Colonic mucosa (tissue), 4 donors: ENCODE results near the gene ENTPD1. TPM values are rescaled to one million over a fixed set of nuclear protein-coding genes. Genes with fewer than 3 reads are reported as not detected.
"Not testable (repeated sequence)": the region's sequence is repeated elsewhere in the genome, so short reads cannot be mapped to it uniquely, and the experiment has no call there.

Source experiments
- DNase-seq: peaks from one replicate; pipeline ENCODE4 v3.0.0-alpha.2; 2020
- H3K27ac ChIP-seq: fragments of 200-600 bp; one replicate; pipeline ENCODE4 v1.8.0; 2021
- H3K27me3 ChIP-seq: fragments of 200-600 bp; one replicate; pipeline ENCODE4 v1.8.0; 2021
- H3K36me3 ChIP-seq: fragments of 200-600 bp; one replicate; pipeline ENCODE4 v1.8.0; 2021
- H3K4me1 ChIP-seq: fragments of 200-600 bp; one replicate; pipeline ENCODE4 v1.8.0; 2021; ENCODE audit warnings: mild to moderate bottlenecking
- H3K4me3 ChIP-seq: fragments of 200-600 bp; one replicate; pipeline ENCODE4 v1.8.0; 2021
- H3K9ac ChIP-seq, 2 donors: one replicate each; pipeline ENCODE4 v1.7.0; 2013; ENCODE audit warnings: control low read depth in 2 of 2, low read depth in 2 of 2, low read length in 2 of 2
- H3K9me3 ChIP-seq: fragments of 200-600 bp; one replicate; pipeline ENCODE4 v1.8.0; 2021
- CTCF ChIP-seq: fragments of 200-600 bp; IDR thresholded peaks from one replicate; pipeline ENCODE4 v1.8.0; 2022; ENCODE audit warnings: antibody characterized with exemption, mild to moderate bottlenecking
- intact Hi-C: fragments of 100-400 bp; cut with DNase I; formaldehyde crosslinking; loops from one replicate; pipeline ENCODE4 v1.14.1; 2022
- total RNA-seq, 2 donors: library from RNA; stranded (reverse); fragmentation: NEBNext Ultra II Directional in 1 of 2; extraction: Animal tissue kit (Norgen Biotek cat#: 25700) in 1 of 2; gene quantifications; one replicate each; pipeline ENCODE4 v1.2.1, GENCODE V29; 2021
- donor health status: healthy.
- donor health status: DM: no; HTN: no; CAD: no.
- donor health status: DM: no; HTN: no; CAD: no.

ENTPD1 gene
- total RNA-seq, 2 donors from 2014 or later = 4.5 to 10.8 TPM

GRCh38 chr10:95908450-95908849, 152.5 kb downstream of the ENTPD1 start:
- no peak overlapping the region for H3K4me3 ChIP-seq
- intact Hi-C loops = no loop called here
- H3K27me3 ChIP-seq = no peaks in the 10 kb centered on the region
- no peak for DNase-seq
- H3K4me1 ChIP-seq = no peaks in the 10 kb centered on the region
- no peaks in the 10 kb centered on the region for H3K9me3 ChIP-seq
- no peak overlapping the region for H3K9ac ChIP-seq
- H3K36me3 ChIP-seq = no peaks in the 10 kb centered on the region
- no peak overlapping the region for H3K27ac ChIP-seq
- no peak for TF ChIP-seq CTCF

- H3K4me3 ChIP-seq = no peak overlapping the region
- no peak for DNase-seq
- H3K4me1 ChIP-seq = no peaks in the 10 kb centered on the region
- H3K36me3 ChIP-seq = no peaks in the 10 kb centered on the region
- no peaks in the 10 kb centered on the region for H3K27me3 ChIP-seq
- H3K27ac ChIP-seq = no peak overlapping the region
- no peak overlapping the region for H3K9ac ChIP-seq
- intact Hi-C loops = no loop called here
- H3K9me3 ChIP-seq = no peaks in the 10 kb centered on the region
- TF ChIP-seq CTCF = no peak
Observed at GRCh38 chr10:95909561-95909960, 153.6 kb downstream of the ENTPD1 start.

GRCh38 chr10:95916039-95916438, 160.1 kb downstream of the ENTPD1 start:
- DNase-seq, H3K36me3 ChIP-seq, H3K4me3 ChIP-seq, H3K9ac ChIP-seq, H3K4me1 ChIP-seq, H3K27ac ChIP-seq, H3K27me3 ChIP-seq, intact Hi-C loops, H3K9me3 ChIP-seq: not testable (repeated sequence)

Other genes with a start within 250 kb of the ENTPD1 start
- gene SORBS1, start 194.8 kb upstream of the ENTPD1 start, total RNA-seq = 100 to 1,000 TPM in 1 of 2 donors, 10 to 100 TPM in 1; 17.6 to 150 TPM
- gene ALDH18A1, start 99.5 kb upstream of the ENTPD1 start, total RNA-seq = 100 to 1,000 TPM; 153 to 235 TPM
- 10 to 100 TPM; 32.0 to 40.7 TPM for gene TCTN3, start 62.2 kb upstream of the ENTPD1 start, total RNA-seq
- gene CC2D2B, start 151.8 kb downstream of the ENTPD1 start, total RNA-seq = under 1 TPM; 0.15 to 0.48 TPM